K562 (cell line): ENCODE results near the gene GNAZ. TPM values are rescaled to one million over a fixed set of nuclear protein-coding genes. Genes with fewer than 3 reads are reported as not detected.

ENCODE experiments used
- BRD4 ChIP-seq: fragments of 200-600 bp; sonication (generic); IDR thresholded peaks from 2 replicates; pipeline ENCODE4 v1.6.1; 2017; ENCODE audit warnings: inconsistent platforms
- FOXJ3 ChIP-seq: sonication (generic); formaldehyde crosslinking; IDR thresholded peaks from 2 replicates; pipeline ENCODE4 v1.4.0; 2020; ENCODE audit warnings: mild to moderate bottlenecking, missing genetic modification reagents
- HMGXB4 ChIP-seq: sonication (generic); formaldehyde crosslinking; IDR thresholded peaks from 2 replicates; pipeline ENCODE4 v1.8.1; 2023; ENCODE audit warnings: mild to moderate bottlenecking, missing genetic modification reagents
- PHB2 ChIP-seq: fragments of 450-650 bp; IDR thresholded peaks from 2 replicates; pipeline ENCODE4 v1.6.1; 2017; ENCODE audit warnings: low read depth
- PRMT5 ChIP-seq: sonication (generic); formaldehyde crosslinking; IDR thresholded peaks from 2 replicates; pipeline ENCODE4 v1.5.0; 2020; ENCODE audit warnings: missing genetic modification reagents
- PYGO2 ChIP-seq: fragments of 450-650 bp; IDR thresholded peaks from 2 replicates; pipeline ENCODE4 v1.6.1; 2016; ENCODE audit warnings: mild to moderate bottlenecking, missing genetic modification characterization, moderate library complexity, missing compliant biosample characterization
- SAP30 ChIP-seq: fragments of 200-600 bp; sonication (generic); IDR thresholded peaks from 2 replicates; pipeline ENCODE4 v1.6.1; 2012; ENCODE audit warnings: borderline replicate concordance, low read depth, mild to moderate bottlenecking, moderate library complexity, low read length, control low read depth, inconsistent platforms; ENCODE audit not compliant: insufficient read depth, poor library complexity, severe bottlenecking
- SIX5 ChIP-seq, 2 experiments: IDR thresholded peaks; 2 replicates each; pipeline ENCODE4 v1.6.1; 2011; ENCODE audit warnings: low read length in 2 of 2, borderline replicate concordance in 1 of 2, low read depth in 1 of 2, mild to moderate bottlenecking in 1 of 2, moderate library complexity in 1 of 2; ENCODE audit not compliant: insufficient read depth in 1 of 2
- STAT6 ChIP-seq: sonication (generic); formaldehyde crosslinking; IDR thresholded peaks from 2 replicates; pipeline ENCODE4 v1.8.1; 2023; ENCODE audit warnings: mild to moderate bottlenecking, missing genetic modification reagents
- TBL1XR1 ChIP-seq, 2 experiments: IDR thresholded peaks; 2 replicates each; pipeline ENCODE4 v1.6.1; 2012; ENCODE audit warnings: improper control_type of control experiment in 2 of 2, low read length in 2 of 2, mild to moderate bottlenecking in 1 of 2
- TEAD1 ChIP-seq, 2 experiments: fragments of 450-650 bp in 1 of 2; sonication (generic) in 1 of 2; formaldehyde crosslinking; IDR thresholded peaks; 2 replicates each; pipeline versions ENCODE4 v1.4.0 to v1.8.0; 2020 to 2022; ENCODE audit warnings: mild to moderate bottlenecking in 2 of 2, missing genetic modification reagents in 1 of 2
- TSC22D4 ChIP-seq: fragments of 450-650 bp; IDR thresholded peaks from 2 replicates; pipeline ENCODE4 v1.6.1; 2016; ENCODE audit warnings: missing genetic modification characterization, missing biosample characterization, control low read depth
- ZC3H4 ChIP-seq: sonication (generic); formaldehyde crosslinking; IDR thresholded peaks from 2 replicates; pipeline ENCODE4 v1.9.0; 2021; ENCODE audit warnings: missing genetic modification reagents, borderline replicate concordance
- ZNF253 ChIP-seq: fragments of 250-450 bp; sonication (Bioruptor Pico); conservative IDR thresholded peaks from 2 replicates; pipeline ENCODE4 v1.6.1; 2021; ENCODE audit warnings: mild to moderate bottlenecking
- ZNF407 ChIP-seq: fragments of 450-650 bp; IDR thresholded peaks from 2 replicates; pipeline ENCODE4 v1.6.1; 2016; ENCODE audit warnings: low read depth
- polyA plus RNA-seq, 8 experiments: library from polyadenylated mRNA; depleted of rRNA in 4 of 8; stranded (reverse) in 5 of 8; unstranded in 3 of 8; fragments of >200 nt; fragmentation: Nextera tagmentation in 2 of 8; fragmentation: Illumina TruSeq in 1 of 8; extraction: Ambion mirVana in 2 of 8; extraction: Trizol in 1 of 8; gene quantifications; 2 replicates each; pipeline versions ENCODE4 v1.2.1 to v1.2.3, GENCODE V29; 2011 to 2014; ENCODE audit warnings: inconsistent platforms in 1 of 8, missing spikeins in 1 of 8
- total RNA-seq, 7 experiments: library from RNA; depleted of rRNA in 6 of 7; stranded (reverse); fragments of >200 nt in 6 of 7; fragmentation: Illumina TruSeq in 2 of 7; extraction: Trizol in 2 of 7; gene quantifications; 2 replicates each; pipeline versions ENCODE4 v1.2.1 to v1.2.3, GENCODE V29; 2011 to 2021; ENCODE audit warnings: low replicate concordance in 1 of 7

Gene GNAZ
- total and polyA plus RNA-seq, 9 of the 15 experiments (the other 6 are each of a cell fraction or from before 2014, with no cell fraction given): 0.04 to 0.22 (median 0.13) TPM; not detected in 3

GRCh38 chr22:23065495-23066122 is 4.7 kb upstream of the GNAZ start (continued):
- TF ChIP-seq ZNF407 (no peak), ZNF253 (no peak), TBL1XR1 (IDR thresholded peaks at IDR 0.05; ENCODE audit: low read length in 2 of 2) (peak in 1 of 2 experiments; percentile 62; a peak in 1 of 4 replicates), FOXJ3 (no peak), PHB2 (no peak), TEAD1 (CRISPR knock-in tag; IDR thresholded peaks at IDR 0.05) (no peak), SIX5 (IDR thresholded peaks at IDR 0.05; ENCODE audit: borderline replicate concordance in 1 of 2, insufficient read depth in 1 of 2, low read depth in 1 of 2, low read length in 2 of 2) (0 out of 4 replicates have a peak, but pooled peaks of 1 of the 2 experiments have one; percentile 15), BRD4 (no peak), PYGO2 (tag) (no peak), TSC22D4 (tag) (no peak), SAP30 (no peak), PRMT5 (CRISPR knock-in tag) (0 out of 2 replicates have a peak, but pooled peaks have one; percentile 57), ZC3H4 (CRISPR knock-in tag) (no peak), HMGXB4 (CRISPR knock-in tag) (peak; percentile 59; the same call in 1 of the 2 replicates), STAT6 (peak; percentile 41; the same call in 1 of the 2 replicates)
